GM15510 (cell line): Measurements from ENCODE around the gene PLCH1.

Experiments used
- POLR2A ChIP-seq: IDR thresholded peaks from 3 replicates; pipeline ENCODE4 v1.6.1; 2011; ENCODE audit warnings: borderline replicate concordance; ENCODE audit not compliant: insufficient read length; ENCODE audit errors: extremely low read depth

PLCH1 gene

GRCh38 chr3:155465664-155466063, 279.2 kb downstream of the PLCH1 start:
- TF ChIP-seq POLR2A, result no peak

- TF ChIP-seq POLR2A, result no peak
Observed at GRCh38 chr3:155462672-155463071, 282.2 kb downstream of the PLCH1 start.

- no peak for TF ChIP-seq POLR2A
Observed at GRCh38 chr3:155457591-155457990, 287.3 kb downstream of the PLCH1 start.

DNA sequence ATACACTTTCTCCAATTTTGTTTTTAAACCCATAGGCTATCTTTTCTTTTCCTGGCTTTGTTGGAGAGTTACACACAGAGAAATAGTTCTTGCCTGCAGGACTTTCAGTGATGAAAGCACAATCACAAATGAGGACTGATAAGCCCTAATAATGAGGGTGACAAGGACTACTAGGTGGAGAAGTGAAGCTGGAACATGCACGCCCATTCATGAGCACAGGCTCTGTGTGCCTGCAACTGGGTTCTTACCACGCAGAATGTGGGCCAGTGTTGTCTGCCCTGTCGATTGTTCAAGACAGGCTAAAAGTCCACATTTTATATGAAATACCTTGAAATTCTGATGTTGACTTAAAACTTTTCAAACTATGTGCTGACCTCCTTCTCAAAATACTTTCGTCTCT, 289.1 kb downstream of the PLCH1 start:
- TF ChIP-seq POLR2A, result no peak

- TF ChIP-seq POLR2A, result no peak
Observed at GRCh38 chr3:155453512-155453911, 291.4 kb downstream of the PLCH1 start.

DNA sequence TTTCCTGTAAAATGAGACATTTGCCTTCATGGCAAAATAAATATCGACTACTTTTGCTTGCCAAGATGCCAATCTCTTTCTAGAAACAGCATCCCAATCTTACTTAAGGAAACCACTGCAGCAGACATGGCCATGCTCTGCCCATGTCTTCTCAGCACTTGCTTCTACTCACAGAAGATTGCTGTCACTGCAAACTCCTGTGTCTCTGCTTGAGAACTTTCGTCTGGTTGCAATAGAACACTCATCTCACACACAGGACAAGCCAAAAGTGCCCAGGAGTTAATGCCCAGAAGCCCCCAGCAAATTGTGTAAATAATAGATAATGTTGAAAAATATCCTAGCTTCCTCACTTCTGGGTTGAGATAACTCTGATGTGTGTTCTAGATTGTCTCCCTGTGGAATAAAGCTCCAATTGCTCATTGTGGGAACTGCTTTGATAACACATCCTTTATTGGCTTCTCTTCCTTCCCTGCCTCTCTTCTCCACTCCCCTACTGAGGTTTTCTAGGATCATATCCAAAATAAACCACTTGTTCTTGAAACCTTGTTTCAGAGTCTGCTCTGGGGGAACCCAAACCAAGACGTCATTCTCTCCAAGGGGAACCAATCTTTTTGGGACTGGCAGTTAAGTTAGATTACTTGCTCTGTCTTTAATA, 295.1 kb downstream of the PLCH1 start:
- no peak for TF ChIP-seq POLR2A

GRCh38 chr3:155448531-155448930, 296.3 kb downstream of the PLCH1 start:
- TF ChIP-seq POLR2A, result no peak

DNA sequence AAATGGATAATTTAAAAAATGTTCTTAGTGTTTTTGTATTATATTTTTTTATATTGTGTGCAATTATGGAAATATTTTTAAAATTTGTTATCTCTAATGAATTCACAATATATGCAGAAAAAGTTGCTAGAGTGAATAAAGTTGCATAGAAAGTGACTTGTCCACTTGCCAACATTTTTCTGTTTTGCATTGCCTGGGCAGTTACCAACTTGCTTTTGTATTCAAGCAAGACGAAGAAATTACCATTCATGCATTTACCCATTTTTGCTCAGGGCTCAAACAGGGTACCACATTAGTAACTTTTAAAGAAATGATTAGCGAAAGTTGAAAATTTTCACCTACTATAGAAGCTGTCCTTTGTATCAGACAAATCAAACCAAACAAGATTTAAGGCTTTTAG, 298.5 kb downstream of the PLCH1 start:
- no peak for TF ChIP-seq POLR2A

- no peak for TF ChIP-seq POLR2A
Observed at GRCh38 chr3:155444771-155445170, 300.1 kb downstream of the PLCH1 start.

GRCh38 chr3:155443815-155444214, 301.1 kb downstream of the PLCH1 start:
- TF ChIP-seq POLR2A, result no peak

DNA sequence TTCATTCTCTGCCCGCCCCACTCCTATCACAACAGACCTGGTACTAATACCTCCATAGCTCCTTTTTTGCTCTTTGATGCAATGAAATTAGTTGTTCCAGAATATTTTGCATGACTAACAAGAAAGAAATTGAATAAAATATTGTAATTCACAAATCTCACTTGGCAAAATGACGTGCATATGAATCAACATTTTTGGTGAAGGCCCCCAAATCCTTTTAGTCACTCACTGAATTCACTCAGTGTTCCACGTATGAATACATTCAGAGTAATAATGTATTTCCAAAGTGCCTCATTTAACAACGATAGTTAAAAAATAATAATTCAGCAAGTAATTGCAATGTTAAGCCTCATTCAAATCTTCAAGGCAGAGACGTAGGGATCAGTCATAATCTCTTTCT, 302.8 kb downstream of the PLCH1 start:
- no peak for TF ChIP-seq POLR2A

GRCh38 chr3:155441506-155441905, 303.4 kb downstream of the PLCH1 start:
- no peak for TF ChIP-seq POLR2A

- TF ChIP-seq POLR2A, result no peak
Observed at GRCh38 chr3:155441026-155441425, 303.8 kb downstream of the PLCH1 start.

DNA sequence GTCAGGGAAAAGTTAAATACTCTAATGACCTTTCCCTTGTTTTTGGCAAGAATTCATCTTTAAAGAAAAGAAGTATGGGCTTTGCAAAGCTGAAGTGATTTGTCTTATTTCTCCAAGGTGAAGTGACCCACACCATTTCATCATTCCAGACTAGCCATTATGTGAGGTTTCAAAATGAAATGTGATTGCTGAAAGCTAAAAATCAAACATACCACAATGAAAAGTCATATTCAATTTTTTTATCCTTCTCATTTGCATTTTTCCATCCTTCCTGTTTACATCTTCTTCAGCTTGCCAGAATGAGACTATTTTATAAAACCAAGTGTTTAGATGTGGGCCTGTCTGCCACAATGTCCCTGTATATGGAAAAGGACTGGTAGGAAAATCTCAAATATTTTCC, 309.1 kb downstream of the PLCH1 start:
- no peak for TF ChIP-seq POLR2A

DNA sequence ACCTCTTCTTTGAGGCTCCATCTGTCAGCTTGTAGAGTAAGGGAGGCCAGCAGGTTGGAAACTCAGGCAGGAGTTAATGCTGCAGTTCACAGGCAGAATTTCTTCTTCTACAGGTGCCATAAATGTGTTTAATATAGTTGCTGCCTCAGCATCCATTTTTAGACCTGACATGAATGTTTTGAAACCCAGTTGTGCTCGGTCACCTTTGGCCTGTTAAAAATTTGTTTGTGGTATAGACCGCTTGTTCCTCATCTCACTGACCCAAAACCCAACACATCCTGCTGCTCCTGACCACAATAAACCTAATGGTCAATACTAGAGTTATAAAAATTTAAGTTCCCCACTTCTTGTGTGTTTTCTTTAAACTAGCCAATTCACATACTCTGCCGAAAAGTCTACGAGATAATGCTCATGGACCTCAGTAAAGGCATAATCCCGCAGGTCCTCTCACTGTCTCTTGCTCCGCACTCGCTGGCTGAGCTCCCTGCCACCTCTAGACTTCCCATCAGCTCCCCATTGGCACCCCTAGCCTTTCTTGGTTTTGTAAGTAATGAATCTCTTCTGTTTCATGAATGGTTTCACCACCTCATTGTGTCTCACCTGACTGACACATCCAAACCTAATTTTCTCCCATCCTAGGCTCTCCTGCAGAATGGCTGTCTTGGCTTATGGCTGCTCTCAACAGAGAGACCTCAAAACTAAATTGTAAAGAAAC, 312.9 kb downstream of the PLCH1 start:
- TF ChIP-seq POLR2A, result no peak

- no peak for TF ChIP-seq POLR2A
Observed at GRCh38 chr3:155428563-155428962, 316.3 kb downstream of the PLCH1 start.
